ENCODE results near the gene ZHX3.
"Not testable (repeated sequence)": the region's sequence is repeated elsewhere in the genome, so short reads cannot be mapped to it uniquely, and the experiment has no call there.

Gene ZHX3

GRCh38 chr20:41334036-41334435, 16.5 kb upstream of the ZHX3 start:
- DNase-seq (ENCODE audit: low read depth) = no peak

- DNase-seq (ENCODE audit: low read depth) = no peak
Measured at GRCh38 chr20:41331731-41332130, 14.2 kb upstream of the ZHX3 start.

DNA sequence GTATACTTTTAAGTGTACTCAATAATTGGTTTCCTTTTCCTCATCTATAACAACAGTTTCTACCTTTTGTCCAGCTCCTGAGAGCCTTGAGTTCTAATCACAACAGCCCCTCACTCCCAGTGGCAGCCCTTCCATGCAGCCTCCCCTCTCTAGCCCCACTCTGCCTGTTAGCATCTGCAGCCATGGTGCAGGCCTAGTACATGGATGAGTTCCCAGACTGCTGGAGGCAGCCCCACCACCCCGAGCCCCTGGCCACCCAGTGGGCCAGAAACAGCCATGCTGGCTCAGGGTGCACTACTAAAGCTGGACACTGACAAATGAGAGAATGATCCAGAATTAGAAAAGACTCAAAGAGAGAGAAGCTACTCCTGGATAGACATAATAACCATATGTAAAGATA, 13.4 kb upstream of the ZHX3 start:
- DNase-seq (ENCODE audit: low read depth) = no peak

DNA sequence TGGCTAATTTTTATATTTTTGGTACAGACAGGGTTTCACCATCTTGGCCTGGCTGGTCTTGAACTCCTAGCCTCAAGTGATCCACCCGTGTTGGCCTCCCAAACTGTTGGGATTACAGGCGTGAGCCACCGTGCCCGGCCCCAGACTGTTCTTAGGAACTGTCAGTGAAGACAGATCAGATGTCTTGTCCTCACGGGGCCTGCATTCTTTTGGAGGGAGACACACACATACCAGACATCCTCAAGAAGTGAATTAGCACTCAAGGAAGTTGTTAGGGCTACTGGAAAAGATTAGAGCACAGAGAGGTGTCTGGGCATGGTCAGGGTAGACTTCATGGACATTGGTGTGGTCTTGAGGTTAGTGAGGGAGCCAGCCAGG, 12.8 kb upstream of the ZHX3 start:
- DNase-seq (ENCODE audit: low read depth) = no peak

DNA sequence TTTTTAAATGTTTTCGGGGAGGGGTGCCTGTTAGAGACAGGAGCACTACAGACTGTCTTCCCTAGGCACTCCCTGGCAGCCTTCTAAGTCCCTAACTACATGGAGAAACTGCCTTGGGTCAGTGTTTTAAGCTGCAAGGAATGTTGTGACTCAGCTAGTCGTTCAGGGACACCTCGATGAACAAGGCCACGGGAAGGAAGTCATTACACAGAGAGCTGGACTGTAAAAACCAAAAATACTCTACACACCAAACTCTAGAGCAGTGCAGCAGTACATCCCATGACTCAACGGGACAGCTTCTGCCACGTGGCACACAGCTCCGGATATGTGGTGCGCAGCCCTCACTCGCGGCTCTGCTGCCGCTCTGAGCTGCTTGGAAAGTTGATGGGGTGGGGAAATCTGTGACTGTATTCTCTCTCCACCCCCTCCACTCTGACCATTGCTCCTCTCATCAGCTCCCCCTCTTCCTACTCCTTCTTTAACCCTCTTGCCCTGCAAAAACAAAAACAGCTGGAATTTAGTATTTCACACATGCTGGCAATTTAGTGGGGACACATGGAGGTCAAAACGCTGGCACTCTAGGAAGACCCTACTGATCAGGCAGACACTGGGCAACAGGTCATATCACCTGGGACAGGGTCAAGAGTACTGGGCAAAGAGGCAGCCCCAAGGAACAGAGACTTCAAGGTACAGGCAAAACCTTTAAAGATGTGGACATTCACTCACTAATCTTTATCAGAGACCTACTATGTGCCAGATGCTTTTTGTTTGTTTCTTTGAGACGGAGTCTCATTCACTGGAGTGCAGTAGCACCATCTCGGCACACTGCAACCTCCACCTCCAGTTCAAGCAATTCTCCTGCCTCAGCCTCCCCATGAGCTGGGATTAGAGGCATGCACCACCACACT, 12.2 kb upstream of the ZHX3 start:
- peak; percentile 39 for DNase-seq (ENCODE audit: low read depth)

DNA sequence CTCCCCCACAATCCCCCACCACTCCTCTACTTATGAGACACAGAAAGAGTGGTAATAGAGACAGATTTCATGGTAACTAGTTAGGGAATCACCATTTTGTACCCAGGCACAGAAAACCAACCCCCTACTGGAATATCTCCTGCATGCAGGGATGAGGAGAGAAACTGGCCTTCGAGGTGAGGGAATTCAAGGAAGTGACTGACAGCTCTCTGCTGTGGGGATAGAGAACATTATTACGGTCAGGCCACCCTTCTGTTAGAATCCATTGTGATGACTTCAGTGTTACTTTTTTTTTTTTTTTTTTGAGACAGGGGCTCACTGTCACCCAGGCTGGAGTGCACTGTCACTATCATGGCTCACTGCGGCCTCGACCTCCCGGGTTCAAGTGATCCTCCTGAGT, 9.6 kb upstream of the ZHX3 start:
- no peak for DNase-seq (ENCODE audit: low read depth)

GRCh38 chr20:41320976-41321375, 3.4 kb upstream of the ZHX3 start:
- DNase-seq (ENCODE audit: low read depth) = no peak

DNA sequence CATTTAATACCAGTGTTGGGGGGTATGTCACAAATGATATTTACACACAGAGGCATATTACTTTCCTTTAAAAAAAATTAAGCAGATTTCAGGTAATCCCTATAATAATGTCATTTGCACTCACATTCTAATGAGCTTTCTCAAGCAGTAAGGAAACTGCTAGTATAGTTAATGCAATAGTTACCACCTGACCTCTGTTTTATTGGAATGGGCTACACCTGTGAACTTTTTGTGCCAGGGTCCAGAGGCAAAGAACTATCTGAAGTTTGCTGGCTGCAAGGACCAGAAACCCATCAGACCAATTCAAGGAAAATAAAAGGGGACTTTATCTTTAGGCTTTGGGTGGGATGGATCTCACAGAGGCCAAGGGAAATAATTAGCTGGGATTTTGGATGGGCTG, 2.9 kb upstream of the ZHX3 start:
- no peak for DNase-seq (ENCODE audit: low read depth)

DNA sequence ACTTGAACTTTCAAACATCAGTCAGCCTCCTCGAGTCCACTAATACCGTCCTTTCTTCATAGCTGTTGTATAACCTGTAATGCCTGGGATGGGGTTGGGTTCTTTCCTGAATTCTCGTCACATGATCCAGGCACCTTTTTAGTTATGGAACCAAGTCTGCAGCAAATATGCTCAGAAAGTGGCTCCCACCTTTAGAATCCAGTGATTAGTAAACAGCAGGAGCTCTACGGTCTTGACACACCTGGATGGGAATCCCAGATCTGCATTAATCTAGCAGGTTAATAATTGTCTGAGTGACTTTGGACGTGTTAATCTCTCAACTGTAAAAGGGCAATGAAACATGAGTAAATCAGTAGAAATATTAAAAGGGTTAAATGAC, 729 bp upstream of the ZHX3 start:
- DNase-seq (ENCODE audit: low read depth) = no peak

DNA sequence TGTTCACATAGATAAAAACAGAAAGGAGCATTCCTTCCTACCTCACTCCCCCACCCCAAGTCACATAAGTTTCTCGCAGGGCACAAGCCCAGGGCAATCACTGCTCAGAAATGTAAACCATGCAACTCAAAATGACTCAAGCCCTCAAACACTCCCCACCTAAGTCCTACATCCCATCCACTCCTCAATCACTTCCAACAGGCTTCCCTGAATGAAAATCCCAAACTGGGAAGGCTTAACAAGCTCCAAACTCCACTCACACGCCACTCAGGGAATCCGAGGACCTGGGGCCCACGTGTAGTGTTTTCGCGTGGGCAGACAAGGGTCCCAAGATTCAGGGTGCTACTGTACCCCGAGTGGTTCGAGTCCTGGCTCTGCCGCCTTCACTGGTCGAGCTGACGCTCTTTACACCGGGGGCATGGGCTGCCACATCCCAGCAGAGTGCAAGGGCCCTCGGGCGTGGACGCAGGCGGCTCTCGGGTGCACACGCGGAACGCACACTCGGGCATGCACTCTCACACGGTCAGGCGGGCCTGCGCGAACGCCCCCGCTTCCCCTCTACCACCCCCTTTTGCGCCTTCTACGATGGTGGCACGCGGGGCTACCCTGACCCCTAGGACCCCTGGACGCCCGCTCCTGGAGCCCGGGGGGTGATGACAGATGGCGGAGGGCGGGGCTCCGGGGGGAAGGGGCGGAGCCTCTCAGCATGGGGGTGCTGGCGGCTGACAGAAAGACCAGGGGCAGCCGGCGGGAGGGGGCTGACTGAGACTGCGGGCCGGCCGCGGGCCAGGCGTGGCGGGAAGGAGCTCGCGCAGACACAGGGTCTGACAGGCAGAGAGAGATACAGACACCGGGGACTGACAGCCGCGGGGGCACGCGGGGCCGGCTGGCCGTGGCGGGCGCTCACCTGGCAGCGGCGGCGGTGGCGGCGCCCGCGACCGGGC, 657 bp downstream of the ZHX3 start:
- DNase-seq (ENCODE audit: low read depth) = peak; percentile 55

GRCh38 chr20:41316051-41316450, 1.5 kb downstream of the ZHX3 start:
- no peak for DNase-seq (ENCODE audit: low read depth)

DNA sequence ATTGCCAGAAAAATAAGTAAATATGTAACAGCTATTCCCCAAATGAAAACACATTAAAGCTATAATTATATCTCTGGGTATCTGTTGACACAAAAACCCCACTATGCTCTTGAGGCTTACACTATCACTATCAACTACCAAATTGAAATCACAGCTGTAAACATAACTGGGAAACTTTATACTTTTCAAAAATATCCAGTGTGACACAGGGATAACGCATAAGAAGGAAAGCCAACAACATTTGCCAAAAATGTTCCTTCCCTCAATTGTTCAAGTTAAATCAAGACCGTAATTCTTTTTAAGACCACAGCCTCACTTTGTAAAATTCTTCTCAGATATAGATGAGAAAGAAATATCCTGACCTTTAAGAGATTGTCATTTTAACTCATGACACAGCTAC, 3.1 kb downstream of the ZHX3 start:
- no peak for DNase-seq (ENCODE audit: low read depth)

DNA sequence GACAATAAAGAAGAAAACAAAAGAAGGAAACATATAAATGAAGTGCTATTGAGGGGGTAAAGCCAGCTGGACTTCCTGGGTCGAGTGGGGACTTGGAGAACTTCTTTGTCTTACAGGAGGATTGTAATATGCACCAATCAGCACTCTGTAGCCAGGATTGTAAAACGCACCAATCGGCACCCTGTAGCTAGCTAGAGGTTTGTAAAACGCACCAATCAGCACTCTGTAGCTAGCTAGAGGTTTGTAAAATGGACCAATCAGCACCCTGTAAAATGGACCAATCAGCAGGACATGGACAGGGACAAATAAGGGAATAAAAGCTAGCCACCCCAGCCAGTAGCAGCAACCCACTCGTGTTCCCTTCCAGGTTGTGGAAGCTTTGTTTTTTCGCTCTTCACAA, 5.5 kb downstream of the ZHX3 start:
- DNase-seq (ENCODE audit: low read depth) = not testable (repeated sequence)

DNA sequence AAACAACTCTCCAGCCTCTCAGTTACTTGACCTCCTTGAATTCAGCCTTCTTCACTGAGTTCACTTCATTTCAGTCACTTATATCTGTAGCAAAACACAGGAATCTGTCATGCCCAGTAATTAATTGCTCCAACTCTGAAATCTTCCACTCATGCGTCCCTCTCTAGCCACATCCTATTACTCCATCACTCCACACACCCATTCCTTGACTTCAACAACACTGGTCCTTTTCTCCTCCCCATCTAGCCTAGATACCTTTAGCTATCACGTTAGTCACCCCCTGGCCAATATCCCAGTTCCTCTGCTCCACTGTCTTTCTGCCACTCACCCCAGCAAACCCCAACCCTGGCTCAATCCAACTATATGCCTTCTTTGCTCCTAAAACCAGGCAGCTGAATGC, 7.7 kb downstream of the ZHX3 start:
- no peak for DNase-seq (ENCODE audit: low read depth)

- no peak for DNase-seq (ENCODE audit: low read depth)
Measured at GRCh38 chr20:41308726-41309413, 8.7 kb downstream of the ZHX3 start.

DNA sequence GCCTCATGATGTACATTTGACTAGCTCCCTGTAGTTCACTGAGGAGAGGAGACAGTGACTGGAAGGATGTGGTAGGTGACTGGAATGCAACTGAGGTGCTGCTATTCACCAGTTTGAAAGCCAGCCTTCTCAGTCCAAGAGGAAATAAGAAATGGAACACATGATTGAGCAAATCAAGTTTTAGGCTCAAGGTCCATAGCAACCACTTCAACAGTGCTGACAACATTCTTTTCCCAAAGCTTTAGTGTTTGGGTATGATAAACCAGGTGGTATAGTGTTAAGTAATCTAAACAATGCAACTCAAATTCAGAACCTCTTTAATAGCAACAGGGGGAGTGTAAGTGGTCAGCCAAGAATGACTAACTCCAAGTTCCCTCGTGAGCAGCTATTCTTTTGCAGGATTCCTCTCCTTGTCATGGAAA, 9.2 kb downstream of the ZHX3 start:
- no peak for DNase-seq (ENCODE audit: low read depth)

DNA sequence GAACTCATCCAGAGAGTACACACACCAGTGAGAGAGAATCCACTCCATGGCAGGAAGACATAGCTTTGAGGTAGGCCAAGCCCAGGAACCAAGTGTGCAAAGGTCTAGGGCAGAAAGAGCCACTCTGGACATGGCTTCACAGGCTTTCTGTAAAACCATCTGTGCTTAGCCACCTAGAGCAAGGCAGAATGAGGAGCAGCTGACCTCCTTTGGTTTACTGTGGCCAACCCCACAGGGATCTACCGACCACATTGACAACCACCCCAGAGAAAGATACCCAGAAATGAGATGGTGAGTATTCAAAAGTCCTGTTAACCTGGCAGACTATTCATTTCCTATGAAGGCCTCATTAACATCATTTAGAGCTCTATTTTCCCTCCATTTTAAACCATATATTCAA, 10.5 kb downstream of the ZHX3 start:
- DNase-seq (ENCODE audit: low read depth) = no peak

GRCh38 chr20:41306061-41306727, 11.3 kb downstream of the ZHX3 start:
- no peak for DNase-seq (ENCODE audit: low read depth)

GRCh38 chr20:41304424-41305079, 13.0 kb downstream of the ZHX3 start:
- DNase-seq (ENCODE audit: low read depth) = no peak

DNA sequence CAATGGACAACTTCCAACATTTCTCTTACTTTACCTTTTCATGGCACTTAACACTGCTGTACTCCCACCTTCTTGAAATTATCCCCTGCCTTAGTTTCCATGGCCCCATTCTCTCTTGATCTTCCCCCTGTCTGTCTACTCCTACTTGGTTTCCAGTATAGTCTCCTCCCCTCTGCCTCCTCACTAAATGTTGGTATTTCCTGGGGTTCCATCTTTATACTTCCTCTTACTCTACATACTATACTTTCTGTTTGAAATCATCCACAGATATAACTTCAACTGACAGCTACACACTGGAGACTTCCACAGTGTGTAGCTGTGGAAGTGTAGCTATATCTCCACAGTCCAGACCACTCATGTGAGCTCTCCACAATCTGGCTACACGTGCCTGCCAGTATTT, 13.5 kb downstream of the ZHX3 start:
- no peak for DNase-seq (ENCODE audit: low read depth)

DNA sequence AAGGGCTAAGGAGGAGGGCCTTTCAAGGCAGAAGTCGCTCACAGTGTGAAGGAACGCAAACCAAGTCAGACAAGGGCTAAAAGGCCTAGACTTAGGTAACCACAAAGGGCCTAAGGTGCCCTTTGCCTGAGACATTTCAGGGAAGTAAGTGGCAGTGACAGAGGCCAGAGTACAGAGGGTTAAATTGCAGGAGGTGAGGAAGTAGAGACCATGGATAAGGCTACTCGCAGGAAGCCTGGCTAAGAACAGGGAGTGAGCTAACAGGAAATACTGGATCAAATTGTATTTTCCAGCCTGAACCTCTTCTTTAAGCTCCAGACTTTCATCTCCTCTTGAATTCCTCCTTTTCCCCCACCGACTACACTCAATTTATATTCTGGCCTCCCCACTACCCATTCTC, 16.6 kb downstream of the ZHX3 start:
- DNase-seq (ENCODE audit: low read depth) = no peak
